ENCODE data around the gene GREB1.

DNA sequence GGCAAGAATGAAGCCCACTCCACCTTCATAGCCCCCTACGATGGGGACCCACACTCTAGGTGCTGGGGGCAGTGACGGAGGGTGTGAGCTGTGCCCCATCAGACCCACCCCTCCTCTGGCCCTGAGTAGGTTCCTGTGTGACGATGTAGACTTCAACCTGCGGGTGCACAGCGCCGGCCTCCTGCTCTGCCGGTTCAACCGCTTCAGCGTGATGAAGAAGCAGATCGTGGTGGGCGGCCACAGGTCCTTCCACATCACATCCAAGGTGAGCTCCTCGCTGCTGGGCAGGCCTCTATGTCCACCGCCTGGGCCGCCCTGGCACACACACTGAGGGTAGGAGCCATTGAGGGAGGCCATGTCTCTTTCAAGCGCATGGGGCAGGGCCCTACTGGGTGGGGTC is 101.3 kb downstream of the GREB1 start:
- TF ChIP-seq, protein P1, sequence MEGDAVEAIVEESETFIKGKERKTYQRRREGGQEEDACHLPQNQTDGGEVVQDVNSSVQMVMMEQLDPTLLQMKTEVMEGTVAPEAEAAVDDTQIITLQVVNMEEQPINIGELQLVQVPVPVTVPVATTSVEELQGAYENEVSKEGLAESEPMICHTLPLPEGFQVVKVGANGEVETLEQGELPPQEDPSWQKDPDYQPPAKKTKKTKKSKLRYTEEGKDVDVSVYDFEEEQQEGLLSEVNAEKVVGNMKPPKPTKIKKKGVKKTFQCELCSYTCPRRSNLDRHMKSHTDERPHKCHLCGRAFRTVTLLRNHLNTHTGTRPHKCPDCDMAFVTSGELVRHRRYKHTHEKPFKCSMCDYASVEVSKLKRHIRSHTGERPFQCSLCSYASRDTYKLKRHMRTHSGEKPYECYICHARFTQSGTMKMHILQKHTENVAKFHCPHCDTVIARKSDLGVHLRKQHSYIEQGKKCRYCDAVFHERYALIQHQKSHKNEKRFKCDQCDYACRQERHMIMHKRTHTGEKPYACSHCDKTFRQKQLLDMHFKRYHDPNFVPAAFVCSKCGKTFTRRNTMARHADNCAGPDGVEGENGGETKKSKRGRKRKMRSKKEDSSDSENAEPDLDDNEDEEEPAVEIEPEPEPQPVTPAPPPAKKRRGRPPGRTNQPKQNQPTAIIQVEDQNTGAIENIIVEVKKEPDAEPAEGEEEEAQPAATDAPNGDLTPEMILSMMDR (IDR thresholded peaks at IDR 0.05) = no peak
- no peak for TF ChIP-seq EZH2 (IDR thresholded peaks at IDR 0.05; ENCODE audit: borderline replicate concordance, insufficient read depth, low read depth, low read length, poor library complexity, severe bottlenecking)

Data from B cell (primary cell).